ENCODE data around the gene YRDC.
"Not testable (repeated sequence)": the region's sequence is repeated elsewhere in the genome, so short reads cannot be mapped to it uniquely, and the experiment has no call there.

Gene YRDC

GRCh38 chr1:37771440-37771839 lies 36.6 kb downstream of the YRDC start:
- not testable (repeated sequence) for DNase-seq (ENCODE audit: low read depth)

- no peak for DNase-seq (ENCODE audit: low read depth)
Measured at GRCh38 chr1:37767488-37767887, 40.5 kb downstream of the YRDC start.

- DNase-seq (ENCODE audit: low read depth), result no peak
Measured at GRCh38 chr1:37765916-37766664, 41.9 kb downstream of the YRDC start.

- no peak for DNase-seq (ENCODE audit: low read depth)
Measured at GRCh38 chr1:37764888-37765441, 43.0 kb downstream of the YRDC start, which contains the start of gene EPHA10. Gene EPHA10, minus strand, starts transcription at chr1:37765120. Its CDS starts 54 bp downstream, at chr1:37765066.

GRCh38 chr1:37764414-37764825 lies 43.6 kb downstream of the YRDC start:
- no peak for DNase-seq (ENCODE audit: low read depth)

- DNase-seq (ENCODE audit: low read depth), result no peak
Measured at GRCh38 chr1:37763791-37764413, 44.1 kb downstream of the YRDC start.

- DNase-seq (ENCODE audit: low read depth), result no peak
Measured at GRCh38 chr1:37762516-37762915, 45.5 kb downstream of the YRDC start.

GRCh38 chr1:37761416-37762095 lies 46.5 kb downstream of the YRDC start:
- no peak for DNase-seq (ENCODE audit: low read depth)

- no peak for DNase-seq (ENCODE audit: low read depth)
Measured at GRCh38 chr1:37759451-37759850, 48.6 kb downstream of the YRDC start.

GRCh38 chr1:37755951-37756560 lies 52.0 kb downstream of the YRDC start:
- no peak for DNase-seq (ENCODE audit: low read depth)

GRCh38 chr1:37755290-37755689 lies 52.7 kb downstream of the YRDC start:
- DNase-seq (ENCODE audit: low read depth), result no peak

GRCh38 chr1:37753473-37754321 lies 54.3 kb downstream of the YRDC start:
- no peak for DNase-seq (ENCODE audit: low read depth)

All from HS-27A (cell line).